HG03139 (cell line): Measurements from ENCODE around the gene RASA3.
"Not testable (repeated sequence)": the region's sequence is repeated elsewhere in the genome, so short reads cannot be mapped to it uniquely, and the experiment has no call there.

Source experiments
- ATAC-seq: cut with Tn5 transposase; IDR thresholded peaks from one replicate; pipeline ENCODE4 v1.9.1; 2021; ENCODE audit not compliant: unreplicated experiment

The RASA3 gene

DNA sequence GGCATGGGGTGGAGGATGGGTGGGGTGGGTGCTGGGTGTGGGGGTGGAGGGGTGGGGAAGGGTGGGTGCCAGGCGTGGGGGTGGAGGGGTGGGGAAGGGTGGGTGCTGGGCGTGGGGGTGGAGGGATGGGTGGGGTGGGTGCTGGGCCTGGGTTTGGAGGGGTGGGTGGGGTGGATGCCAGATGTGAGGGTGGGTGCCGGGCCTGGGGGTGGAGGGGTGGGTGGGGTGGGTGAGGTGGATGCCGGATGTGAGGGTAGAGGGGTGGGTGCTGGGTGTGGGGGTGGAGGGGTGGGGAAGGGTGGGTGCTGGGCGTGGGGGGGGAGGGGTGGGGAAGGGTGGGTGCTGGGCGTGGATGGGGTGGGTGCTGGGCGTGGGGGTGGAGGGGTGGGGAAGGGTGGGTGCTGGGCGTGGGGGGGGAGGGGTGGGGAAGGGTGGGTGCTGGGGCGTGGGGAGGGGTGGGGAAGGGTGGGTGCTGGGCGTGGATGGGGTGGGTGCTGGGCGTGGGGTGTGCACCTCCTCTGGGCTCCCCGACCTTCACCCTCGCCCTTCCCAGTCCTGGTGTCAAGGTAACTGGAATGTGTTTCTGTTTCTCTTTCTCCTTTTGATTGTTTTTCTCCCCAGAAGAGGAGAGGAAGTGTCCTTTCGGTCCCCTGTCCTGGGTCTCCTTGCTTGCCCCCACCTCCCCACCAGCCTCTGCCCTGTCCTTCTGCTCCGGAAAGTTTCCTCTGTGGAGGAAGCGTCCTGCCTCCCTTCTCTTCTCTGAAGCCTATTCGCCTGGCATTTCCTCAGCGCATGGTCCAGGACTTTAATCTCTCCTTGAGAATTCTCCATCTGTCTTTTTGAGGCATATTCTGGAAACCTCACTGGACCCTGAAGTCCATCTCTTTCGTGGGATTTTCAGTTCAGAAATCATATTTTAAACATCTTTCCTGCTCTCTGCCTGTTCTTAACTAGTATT, 23.8 kb upstream of the RASA3 start:
- ATAC-seq, result no peak

DNA sequence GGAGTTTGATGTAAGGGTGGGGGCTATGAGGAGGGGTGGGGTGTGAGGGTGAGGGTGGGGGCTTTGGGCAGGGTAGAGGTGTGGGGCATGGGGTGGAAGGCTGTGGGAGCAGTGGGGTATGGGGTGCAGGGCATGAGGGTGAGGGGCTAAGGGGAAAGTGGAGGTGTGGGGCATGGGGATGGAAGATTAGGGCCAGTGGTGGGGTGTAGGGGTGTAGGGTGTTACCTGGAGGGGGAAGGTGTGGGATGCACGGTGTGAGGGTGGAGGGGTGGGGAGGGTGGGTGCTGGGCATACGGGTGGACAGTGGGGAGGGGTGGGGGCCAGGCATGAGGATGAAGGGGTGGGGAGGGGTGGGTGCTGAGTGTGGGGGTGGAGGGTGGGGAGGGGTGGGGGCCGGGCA, 22.9 kb upstream of the RASA3 start:
- ATAC-seq, result no peak

DNA sequence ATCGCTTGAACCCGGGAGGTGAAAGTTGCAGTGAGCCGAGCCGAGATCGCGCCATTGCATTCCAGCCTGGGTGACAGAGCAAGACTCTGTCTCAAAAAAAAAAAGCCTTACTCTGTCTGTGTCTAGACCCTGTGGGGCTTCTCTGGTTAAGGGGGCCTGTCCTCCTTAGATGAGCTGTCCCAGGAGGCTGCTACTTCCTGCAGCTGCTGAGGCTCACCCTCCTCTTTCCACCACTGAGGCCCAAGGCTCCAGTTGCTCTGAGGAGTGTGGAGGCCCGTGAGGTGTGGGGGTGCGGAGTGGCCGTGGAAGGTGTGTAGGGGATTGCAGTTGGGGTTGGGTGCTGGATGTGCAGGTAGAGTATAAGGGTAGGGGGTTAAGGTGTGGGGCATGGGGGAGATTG, 22.1 kb upstream of the RASA3 start:
- no peak for ATAC-seq

DNA sequence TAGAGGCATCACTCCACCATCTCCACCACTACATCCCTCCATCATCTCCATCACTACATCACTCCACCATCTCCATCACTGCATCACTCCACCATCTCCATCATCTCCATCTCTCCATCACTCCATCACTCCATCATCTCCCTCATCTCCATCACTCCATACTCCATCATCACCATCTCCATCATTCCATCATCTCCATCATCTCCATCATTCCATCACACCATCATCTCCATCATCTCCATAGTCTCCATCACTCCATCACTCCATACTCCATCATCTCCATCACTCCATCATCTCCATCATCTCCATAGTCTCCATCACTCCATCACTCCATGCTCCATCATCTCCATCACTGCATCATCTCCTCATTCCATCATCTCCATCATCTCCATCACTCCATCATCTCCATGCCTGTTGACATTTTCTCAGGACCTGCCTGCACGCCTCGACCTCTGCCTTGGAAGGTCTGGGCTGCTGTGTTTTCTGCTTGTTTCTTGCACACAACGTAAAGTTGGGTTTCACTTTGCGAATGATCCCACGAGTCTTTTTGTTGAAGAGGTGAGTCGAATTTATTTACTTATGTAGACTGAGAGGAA, 21.2 kb upstream of the RASA3 start:
- no peak for ATAC-seq

DNA sequence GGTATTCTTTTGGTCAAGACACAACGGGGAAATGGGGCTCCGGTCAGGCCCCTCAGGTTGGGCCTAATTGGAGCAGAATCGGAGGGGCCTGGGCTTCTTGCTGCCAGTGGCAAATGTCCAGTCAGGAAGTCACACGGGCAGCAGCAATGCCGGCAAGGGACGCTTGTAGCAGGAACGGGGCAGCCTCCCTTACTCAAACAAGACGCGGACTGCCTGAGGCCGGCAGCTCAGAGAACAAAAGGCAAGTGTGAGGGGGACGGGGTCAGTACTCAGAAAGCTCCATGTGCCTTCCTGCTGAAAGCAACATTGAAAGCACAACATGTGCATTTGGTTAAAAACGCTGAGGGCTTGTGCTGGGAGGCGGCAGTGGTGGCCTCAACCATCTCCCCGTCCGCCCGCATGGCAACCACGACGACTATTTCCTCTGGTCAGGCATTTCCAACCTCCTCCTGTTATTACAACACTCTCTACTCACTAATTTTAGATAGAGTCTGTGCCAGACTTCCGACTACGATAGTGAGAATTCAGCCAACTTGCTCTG, 20.5 kb upstream of the RASA3 start:
- no peak for ATAC-seq

DNA sequence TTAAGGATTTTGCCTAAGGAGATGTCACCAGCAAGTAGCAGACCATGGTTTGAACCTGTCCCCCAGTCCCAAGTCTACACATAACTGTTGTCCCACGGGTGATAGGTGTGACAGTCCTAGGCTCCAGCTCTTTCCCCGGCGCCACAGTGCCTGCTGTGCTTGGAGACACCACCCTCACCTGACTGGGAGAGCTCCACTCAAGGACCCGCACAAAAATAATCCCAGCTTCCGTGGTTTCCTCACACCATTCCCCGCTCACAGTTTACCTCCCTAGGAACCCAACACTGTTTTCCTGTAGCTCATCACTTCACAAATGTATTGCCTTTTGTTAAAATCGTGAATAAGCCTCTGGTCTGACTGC, 19.8 kb upstream of the RASA3 start:
- no peak for ATAC-seq

DNA sequence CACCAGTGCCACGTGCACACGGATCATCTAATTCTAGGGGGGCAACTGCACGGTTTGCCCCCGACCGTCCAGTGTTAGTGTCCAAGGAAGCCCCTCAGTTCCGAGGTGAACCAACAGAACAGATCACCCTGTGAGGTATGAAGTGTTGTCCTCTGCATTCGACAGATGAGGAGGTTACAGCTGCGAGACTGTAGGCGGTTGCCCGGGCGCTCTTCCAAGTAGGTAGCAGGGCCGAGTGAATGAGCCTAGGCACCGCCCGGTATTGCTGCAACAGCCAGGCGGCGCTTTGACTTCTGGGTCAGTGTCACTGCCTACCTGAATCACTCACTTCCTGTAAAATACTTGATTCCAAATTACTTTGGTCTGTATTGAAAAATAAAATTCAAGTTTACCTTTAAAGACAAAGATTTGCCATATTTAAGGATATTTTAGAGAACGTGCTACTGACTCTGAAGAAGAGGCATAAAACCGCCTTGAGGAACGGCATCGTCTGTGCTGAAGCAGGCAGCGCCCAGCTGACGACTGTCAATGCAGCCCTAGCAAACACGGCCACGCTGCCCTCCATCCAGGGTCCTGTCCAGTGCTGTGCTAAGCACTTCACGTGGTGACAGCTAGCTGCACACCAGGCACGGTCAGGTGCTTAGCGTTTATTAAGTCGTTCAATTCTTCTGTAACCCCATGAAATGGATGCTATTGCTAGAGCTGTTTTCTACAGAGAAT, 19.3 kb upstream of the RASA3 start:
- no peak for ATAC-seq

DNA sequence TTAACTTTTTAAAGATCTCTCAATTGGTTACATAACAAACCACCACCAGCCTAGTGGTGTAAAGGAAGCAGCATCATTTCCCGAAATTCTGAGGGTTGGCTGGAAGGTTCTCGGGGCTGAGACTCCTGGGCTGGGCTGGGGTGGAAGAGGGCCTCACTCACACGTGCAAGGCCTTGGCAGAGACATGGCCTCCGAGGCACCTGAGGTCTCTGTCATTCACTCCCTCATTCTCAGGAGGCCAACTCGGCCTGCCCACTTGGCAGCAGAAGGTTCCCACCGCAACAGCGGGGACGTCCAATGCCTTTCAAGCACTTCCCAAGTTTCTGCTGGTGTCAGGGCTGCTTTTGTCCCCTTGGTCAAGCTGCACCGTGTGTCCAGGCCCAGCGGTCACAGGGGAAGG, 18.6 kb upstream of the RASA3 start:
- no peak for ATAC-seq

DNA sequence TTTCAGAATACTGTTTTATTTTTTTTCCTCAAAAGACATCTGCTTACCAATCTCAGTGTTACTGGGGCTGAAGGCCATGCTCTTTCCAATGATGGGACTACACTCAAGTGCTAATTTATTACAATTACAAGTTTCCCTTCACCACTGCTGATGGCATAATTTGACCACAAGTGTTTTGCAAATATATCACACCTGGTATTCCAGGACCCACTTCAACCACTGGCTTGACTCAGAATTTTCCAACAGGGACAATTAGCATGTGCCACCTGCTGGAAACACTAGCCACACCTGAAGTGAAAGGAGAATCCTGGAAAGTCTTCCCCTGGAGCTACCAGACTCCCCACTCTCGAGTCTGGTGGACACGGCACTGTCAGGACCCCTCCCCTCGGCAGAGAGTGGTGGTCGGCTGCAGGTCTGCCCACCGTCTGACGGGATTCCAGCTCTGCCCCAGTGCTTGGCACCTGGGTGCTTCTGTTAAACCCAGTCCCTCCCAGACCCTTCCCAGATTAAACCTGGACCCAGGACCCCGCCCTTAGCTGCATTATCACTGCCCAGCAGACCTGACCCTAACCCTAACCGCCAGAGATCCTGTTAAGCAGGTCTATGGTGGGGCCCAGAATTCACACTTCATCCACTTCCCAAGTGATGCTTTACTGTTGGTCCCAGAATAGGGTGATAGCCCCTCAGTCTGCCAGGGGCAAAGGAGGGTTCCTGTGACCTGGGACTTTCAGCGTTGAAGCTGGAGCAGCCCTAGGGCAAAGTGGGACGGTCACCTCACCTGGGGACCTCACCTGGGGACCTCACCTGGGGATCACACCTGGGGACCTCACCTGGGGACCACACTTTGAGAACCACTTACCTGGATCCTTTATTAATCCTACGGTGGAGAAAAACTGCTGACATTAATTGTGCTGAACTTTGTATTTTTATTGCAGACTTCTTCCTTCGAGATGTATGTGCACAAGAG, 17.6 kb upstream of the RASA3 start:
- no peak for ATAC-seq

DNA sequence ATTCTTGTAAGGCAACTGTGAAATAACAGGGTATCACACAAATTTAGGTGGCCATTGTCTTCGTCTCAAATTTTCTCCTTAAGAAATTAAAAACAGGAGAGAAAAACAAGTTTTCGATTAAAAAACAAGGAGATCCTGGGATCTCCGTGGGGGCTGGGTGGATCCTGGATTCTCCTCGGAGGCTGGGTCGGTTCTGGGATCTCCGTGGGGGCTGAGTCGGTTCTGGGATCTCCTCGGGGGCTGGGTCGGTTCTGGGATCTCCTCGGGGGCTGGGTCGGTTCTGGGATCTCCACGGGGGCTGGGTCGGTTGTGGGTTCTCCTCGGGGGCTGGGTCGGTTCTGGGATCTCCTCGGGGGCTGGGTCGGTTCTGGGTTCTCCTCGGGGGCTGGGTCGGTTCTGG, 16.5 kb upstream of the RASA3 start:
- not testable (repeated sequence) for ATAC-seq

DNA sequence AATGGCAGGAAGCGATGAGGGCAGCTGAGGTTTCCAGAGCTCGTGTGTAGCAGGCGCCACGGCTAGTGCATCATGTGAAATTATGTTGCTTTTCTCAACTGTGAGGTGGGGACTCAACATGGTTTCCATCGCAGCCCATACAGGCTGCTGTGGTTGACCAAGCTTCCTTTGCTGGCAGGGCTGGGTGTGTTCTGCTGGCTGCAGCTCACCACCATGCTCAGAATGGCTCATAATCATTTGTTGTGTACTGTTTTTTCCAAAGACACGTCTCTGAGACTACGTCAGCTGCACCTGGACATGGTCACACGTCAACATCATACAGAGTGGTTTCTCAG, 16.1 kb upstream of the RASA3 start:
- peak; percentile 81 for ATAC-seq

DNA sequence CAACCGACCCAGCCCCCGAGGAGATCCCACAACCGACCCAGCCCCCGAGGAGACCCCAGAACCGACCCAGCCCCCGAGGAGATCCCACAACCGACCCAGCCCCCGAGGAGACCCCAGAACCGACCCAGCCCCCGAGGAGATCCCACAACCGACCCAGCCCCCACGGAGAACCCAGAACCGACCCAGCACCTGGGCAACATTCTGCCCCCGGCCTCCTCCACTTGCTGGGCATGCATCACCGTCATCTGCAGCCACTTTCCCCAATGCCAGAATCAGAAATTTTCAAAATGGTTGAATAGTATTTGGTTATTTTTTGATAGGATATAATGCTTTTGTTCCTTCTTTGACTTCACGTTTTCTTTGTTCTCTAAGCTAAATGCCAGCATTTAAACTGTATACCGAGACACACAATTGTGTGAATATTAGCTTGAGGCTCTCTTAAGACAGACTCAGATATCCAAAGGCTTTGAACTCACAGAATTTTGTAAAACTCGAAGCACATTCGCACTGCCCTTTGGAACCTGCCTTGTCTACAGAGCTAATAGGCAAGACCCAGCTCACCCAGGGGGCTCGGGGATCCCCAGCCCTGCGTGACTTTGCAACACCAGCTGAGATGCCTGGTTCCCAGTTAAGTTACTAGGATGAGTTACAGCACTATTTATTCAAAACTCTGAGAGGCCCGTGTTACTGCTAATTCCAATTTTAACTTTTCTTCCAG, 15.5 kb upstream of the RASA3 start:
- ATAC-seq, result peak; percentile 30

DNA sequence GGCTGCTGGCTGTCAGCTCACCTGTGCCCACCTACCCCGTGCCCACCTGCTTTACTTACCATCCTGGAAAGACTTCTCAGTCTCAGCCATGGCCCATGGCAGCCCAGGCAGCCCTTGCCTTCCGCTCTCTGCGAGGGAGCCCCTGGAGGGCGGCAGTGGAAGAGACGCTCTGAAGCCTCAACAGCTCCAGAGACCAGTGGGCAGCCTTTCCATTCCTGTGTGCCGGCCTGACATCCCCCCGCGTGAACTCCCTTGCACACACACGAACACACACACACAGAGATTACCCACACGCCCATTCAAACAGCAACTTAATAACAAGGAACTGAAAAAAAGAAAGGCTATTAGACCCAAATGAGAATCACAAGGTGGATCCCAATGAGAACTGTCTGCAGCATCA, 14.2 kb upstream of the RASA3 start:
- no peak for ATAC-seq

DNA sequence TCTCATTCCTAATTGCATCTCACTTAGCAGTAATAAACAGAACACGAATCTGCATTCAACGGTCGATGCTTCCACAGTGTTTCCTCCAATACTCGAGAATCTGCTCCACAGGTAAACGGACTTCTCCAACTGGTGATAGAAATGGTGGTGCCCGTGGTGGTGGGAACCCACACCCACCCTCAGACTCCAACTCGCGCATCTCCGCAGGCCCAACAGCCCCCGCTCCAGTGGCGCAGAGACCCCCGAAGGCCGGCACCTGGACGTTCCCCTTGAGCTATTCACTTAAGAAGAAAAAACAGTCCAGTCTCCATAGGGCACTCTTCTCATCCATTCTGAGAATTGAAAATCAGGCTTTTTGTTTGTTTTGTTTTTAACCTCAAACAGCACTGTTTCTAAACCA, 13.8 kb upstream of the RASA3 start:
- ATAC-seq, result no peak

DNA sequence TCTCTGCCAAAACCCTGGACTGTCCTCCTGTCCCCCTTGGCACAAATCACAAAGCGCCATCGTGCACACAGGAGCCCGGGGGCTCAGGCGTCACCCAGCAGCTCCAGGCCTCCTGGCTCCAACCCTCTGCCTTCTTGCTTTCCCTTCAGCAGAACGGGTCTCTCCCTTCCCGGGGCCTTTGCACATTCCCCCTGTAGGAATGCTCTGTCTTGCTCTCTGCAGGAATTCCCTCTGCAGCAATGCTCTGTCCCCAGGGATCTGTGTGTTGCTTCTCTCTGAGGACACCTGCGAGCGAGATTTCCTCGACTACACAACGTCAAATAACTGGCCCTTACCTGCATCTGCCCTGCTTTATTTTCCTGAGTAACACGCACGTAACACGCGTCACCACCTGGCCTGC, 13.3 kb upstream of the RASA3 start:
- ATAC-seq, result no peak

DNA sequence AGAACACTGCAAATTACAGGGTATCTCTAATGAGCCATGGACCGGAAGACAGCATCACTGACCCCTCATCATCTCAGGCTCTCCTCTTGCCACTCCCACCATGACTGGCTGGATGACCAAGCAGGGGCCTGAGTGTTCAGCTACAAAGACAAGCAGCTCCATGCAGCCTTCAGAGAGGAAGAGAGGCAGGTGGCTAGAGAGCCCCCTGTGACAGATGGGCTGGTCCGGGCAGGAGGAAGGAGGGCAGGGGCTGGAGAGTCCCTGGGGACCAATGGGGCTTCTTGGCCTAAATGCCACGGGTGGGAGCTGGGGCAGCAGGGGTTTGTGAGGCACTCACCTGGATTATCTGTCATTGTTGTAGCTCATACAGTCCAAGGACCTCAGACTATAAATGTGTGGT, 12.8 kb upstream of the RASA3 start:
- no peak for ATAC-seq

DNA sequence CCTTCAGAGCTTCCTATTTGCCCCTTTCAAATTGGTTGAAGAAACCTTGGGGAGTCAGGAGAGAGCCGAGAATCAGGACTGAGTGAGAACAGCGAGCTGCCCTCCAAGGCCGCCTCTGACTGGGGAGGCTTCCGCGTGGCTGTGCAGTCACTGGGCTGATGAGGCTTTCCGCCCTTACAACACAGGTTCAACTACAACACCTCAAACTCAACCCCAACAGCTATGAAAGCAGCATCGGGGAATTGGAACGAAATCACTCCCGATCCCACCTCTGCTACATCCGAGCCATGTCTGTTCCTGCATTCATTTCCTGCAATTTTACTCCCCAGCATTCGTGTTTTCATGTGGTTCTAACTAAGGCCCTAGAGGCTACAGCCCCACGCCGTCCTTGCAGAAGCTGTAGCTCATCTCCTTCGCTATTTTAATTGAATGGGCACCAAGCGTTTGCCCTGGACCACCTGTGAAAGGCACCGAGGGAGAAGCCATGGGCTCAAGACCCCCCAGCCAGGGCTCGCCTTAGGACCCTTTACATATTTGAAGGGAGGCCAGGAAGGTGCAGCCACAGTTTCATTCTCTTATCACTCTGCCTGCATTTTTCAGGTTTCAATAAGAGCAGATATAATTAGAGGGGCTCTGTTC, 12.3 kb upstream of the RASA3 start:
- no peak for ATAC-seq

DNA sequence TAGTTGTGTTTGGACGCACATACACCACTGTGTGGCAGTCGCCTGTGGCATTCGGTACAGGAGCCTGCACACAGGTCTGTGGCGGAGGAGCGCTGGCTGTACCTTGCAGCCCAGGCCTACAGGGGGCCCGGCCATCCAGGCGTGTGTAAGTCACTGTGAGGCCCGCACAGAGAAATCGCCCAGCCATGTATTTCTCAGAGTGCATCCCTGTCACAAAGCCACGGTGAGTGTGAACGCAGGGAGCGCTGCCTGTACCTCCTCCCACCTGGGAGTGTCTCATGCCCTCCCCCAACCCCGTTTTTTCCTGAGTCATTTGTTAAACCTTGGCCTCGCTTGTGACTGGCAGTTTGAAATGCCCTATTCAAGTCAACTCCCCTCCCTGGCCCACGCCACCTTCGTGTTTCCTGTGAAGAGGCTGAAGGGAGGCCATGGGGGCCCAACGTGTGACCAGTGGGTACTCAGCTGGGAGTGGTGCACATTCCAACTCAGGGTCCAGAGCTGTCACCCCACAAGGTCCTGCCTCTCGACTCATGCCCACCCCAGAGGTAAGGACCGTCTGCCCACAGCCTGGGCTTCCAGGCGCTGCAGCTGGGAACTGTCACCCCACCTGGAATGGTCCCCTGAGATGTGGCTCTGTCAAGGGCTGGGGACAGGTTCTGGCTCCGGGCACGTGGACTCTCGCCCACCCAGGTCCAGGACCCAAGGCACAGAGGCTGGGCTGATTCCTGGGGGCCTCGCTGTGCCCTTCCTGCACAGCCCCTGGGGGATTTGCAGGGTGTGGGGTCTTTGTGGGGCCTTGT, 11.6 kb upstream of the RASA3 start:
- peak; percentile 45 for ATAC-seq
